ENCODE measurements around the gene SLC7A8. TPM values are rescaled to one million over a fixed set of nuclear protein-coding genes. Genes with fewer than 3 reads are reported as not detected.

SLC7A8 gene
- total and polyA plus RNA-seq, 10 of the 15 experiments (the other 5 are each of a cell fraction or from before 2014, with no cell fraction given) = 0.06 to 0.28 (median 0.21) TPM; not detected in 7

DNA sequence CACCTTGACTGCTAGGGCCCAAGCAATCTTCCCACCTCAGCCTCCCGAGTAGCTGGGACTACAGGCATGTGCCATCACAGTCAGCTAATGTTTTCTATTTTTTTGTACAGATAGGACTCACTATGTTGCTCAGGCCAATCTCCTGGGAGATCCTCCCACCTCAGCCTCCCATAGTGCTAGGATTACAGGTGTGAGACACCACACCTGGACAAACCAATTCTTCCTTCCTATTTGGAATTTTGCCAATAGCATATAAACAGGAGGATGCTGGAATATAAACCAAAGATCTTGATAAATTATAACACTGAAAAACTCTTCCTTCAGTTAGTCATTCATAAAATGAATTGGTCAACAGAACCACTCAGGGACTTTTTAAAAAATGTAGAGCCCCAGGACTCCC is 96.9 kb downstream of the SLC7A8 start:
- Histone ChIP-seq H3K4me3 (no peak overlapping the region), H3K4me2 (ENCODE audit: control insufficient read depth, insufficient read depth) (no peak overlapping the region), H3K9me3 (replicated peaks; ENCODE audit: control insufficient read depth, insufficient read depth, low read length) (no peaks in the 10 kb centered on the region), H3K79me2 (ENCODE audit: control insufficient read depth, insufficient read depth, low read length) (peaks cover 2% of the 10 kb centered on the region; the same call in 1 of the 2 replicates), H3K27ac (ENCODE audit: control insufficient read depth, insufficient read depth) (no peak overlapping the region), H4K20me1 (ENCODE audit: control insufficient read depth, insufficient read depth) (no peaks in the 10 kb centered on the region), H3K9ac (ENCODE audit: control insufficient read depth, insufficient read depth, low read length) (no peak overlapping the region), H3K4me1 (ENCODE audit: control insufficient read depth, insufficient read depth, low read length) (no peaks in the 10 kb centered on the region), H3K36me3 (ENCODE audit: control insufficient read depth in 2 of 2, insufficient read depth in 2 of 2, low read length in 1 of 2) (peaks cover 5 to 36% of the 10 kb centered on the region in 2 experiments), H2AFZ (ENCODE audit: control insufficient read depth, low read depth, low read length) (no peak overlapping the region), H3K27me3 (replicated peaks in 1 of 2; ENCODE audit: control insufficient read depth in 2 of 2, insufficient read depth in 2 of 2, low read length in 1 of 2) (no peaks in the 10 kb centered on the region)
- 100% methylated on average over 1 of the region's 1 CpG for WGBS (ENCODE audit: insufficient coverage, insufficient replicate concordance, low lambda C conversion rate, missing lambda C conversion rate)
- ChIA-PET CTCF (interaction anchor here (1.7 to 3.1 kb wide), 3 partner anchors 8 to 18 kb away, joined by 6 to 16 read pairs (median 15); partner anchors contain the start of gene ACIN1), POLR2A (interaction anchor here (1.3 kb wide), 1 partner anchor 8 kb away, joined by 6 read pairs; the partner anchor contains the start of genes ACIN1 and C14orf119), SMC1A (ENCODE audit: uncharacterized antibody, unreplicated experiment) (interaction anchor here (1.2 kb wide), 1 partner anchor 8 kb away, joined by 3 read pairs; the partner anchor contains the start of genes ACIN1 and C14orf119), RAD21 (ENCODE audit: unreplicated experiment) (no interaction called here)
- DNase-seq (ENCODE audit: low read depth, low spot score) = no peak
- no TSS peak for BruUV-seq (replicated peaks)
- no peak for ATAC-seq
- intact Hi-C loops (cut with micrococcal nuclease; ENCODE audit: unreplicated experiment) = no loop called here
- no peak for FAIRE-seq
- in situ Hi-C loops (cut with MboI) = no loop called here
- TF ChIP-seq MYB (IDR thresholded peaks at IDR 0.05; ENCODE audit: borderline replicate concordance, low read depth, low read length) (no peak), CREM (IDR thresholded peaks at IDR 0.05; ENCODE audit: low read depth) (no peak)
- TF ChIP-seq, protein P1, sequence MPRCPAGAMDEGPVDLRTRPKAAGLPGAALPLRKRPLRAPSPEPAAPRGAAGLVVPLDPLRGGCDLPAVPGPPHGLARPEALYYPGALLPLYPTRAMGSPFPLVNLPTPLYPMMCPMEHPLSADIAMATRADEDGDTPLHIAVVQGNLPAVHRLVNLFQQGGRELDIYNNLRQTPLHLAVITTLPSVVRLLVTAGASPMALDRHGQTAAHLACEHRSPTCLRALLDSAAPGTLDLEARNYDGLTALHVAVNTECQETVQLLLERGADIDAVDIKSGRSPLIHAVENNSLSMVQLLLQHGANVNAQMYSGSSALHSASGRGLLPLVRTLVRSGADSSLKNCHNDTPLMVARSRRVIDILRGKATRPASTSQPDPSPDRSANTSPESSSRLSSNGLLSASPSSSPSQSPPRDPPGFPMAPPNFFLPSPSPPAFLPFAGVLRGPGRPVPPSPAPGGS (IDR thresholded peaks at IDR 0.05; ENCODE audit: borderline replicate concordance, insufficient read depth, low read depth, low read length, poor library complexity, severe bottlenecking) = no peak

DNA sequence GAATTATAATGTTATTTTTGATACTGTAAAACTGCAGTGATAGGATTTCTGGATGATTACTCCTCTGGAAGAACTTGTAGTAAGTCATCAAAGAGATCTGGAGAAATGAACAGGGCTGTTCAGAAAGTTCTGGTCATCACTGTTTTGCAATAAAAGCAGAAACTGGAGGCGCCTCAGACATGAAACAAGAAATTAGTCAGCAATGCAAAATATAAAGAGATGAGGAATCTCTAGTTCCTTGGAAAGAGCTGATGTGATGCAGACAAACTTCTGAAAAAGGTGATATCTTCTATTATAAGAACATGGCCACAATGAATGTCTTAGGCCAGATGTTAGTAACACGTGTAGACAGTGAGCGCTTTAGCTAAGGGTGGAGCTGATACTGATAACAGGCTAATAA is 98.0 kb downstream of the SLC7A8 start:
- CTCF ChIA-PET = interaction anchor here (0.6 to 3.1 kb wide), 6 partner anchors 8 to 99 kb away, joined by 3 to 16 read pairs (median 5); partner anchors contain the start of gene ACIN1
- no peak for FAIRE-seq
- no peaks in the 10 kb centered on the region for H3K9me3 ChIP-seq (replicated peaks; ENCODE audit: control insufficient read depth, insufficient read depth, low read length)
- intact Hi-C loops (cut with micrococcal nuclease; ENCODE audit: unreplicated experiment) (no loop called here), in situ Hi-C loops (cut with MboI) (no loop called here)
- H3K36me3 ChIP-seq (ENCODE audit: control insufficient read depth in 2 of 2, insufficient read depth in 2 of 2, low read length in 1 of 2) = peaks cover 9 to 41% of the 10 kb centered on the region in 2 experiments
- H3K9ac ChIP-seq (ENCODE audit: control insufficient read depth, insufficient read depth, low read length) = no peak overlapping the region
- no peak overlapping the region for H3K4me2 ChIP-seq (ENCODE audit: control insufficient read depth, insufficient read depth)
- DNase-seq (ENCODE audit: low read depth, low spot score) = no peak
- H3K4me3 ChIP-seq = no peak overlapping the region
- H3K27ac ChIP-seq (ENCODE audit: control insufficient read depth, insufficient read depth) = no peak overlapping the region
- H3K4me1 ChIP-seq (ENCODE audit: control insufficient read depth, insufficient read depth, low read length) = no peaks in the 10 kb centered on the region
- no peaks in the 10 kb centered on the region; the same call in 1 of the 2 replicates for H3K79me2 ChIP-seq (ENCODE audit: control insufficient read depth, insufficient read depth, low read length)
- no peaks in the 10 kb centered on the region for H3K27me3 ChIP-seq (replicated peaks in 1 of 2; ENCODE audit: control insufficient read depth in 2 of 2, insufficient read depth in 2 of 2, low read length in 1 of 2)
- TF ChIP-seq CBFB (IDR thresholded peaks at IDR 0.05; ENCODE audit: low read depth) (no peak), IKZF1 (conservative IDR thresholded peaks at IDR 0.05) (no peak), CHD1 (IDR thresholded peaks at IDR 0.05; ENCODE audit: low read depth, low read length) (no peak), RB1 (IDR thresholded peaks at IDR 0.05; ENCODE audit: borderline replicate concordance) (no peak), PAX5 (IDR thresholded peaks at IDR 0.05; ENCODE audit: borderline replicate concordance, low read depth, low read length) (no peak)
- TF ChIP-seq, protein P2, sequence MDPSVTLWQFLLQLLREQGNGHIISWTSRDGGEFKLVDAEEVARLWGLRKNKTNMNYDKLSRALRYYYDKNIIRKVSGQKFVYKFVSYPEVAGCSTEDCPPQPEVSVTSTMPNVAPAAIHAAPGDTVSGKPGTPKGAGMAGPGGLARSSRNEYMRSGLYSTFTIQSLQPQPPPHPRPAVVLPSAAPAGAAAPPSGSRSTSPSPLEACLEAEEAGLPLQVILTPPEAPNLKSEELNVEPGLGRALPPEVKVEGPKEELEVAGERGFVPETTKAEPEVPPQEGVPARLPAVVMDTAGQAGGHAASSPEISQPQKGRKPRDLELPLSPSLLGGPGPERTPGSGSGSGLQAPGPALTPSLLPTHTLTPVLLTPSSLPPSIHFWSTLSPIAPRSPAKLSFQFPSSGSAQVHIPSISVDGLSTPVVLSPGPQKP (IDR thresholded peaks at IDR 0.05; ENCODE audit: low read depth, low read length) = no peak
- TF ChIP-seq, protein P3, sequence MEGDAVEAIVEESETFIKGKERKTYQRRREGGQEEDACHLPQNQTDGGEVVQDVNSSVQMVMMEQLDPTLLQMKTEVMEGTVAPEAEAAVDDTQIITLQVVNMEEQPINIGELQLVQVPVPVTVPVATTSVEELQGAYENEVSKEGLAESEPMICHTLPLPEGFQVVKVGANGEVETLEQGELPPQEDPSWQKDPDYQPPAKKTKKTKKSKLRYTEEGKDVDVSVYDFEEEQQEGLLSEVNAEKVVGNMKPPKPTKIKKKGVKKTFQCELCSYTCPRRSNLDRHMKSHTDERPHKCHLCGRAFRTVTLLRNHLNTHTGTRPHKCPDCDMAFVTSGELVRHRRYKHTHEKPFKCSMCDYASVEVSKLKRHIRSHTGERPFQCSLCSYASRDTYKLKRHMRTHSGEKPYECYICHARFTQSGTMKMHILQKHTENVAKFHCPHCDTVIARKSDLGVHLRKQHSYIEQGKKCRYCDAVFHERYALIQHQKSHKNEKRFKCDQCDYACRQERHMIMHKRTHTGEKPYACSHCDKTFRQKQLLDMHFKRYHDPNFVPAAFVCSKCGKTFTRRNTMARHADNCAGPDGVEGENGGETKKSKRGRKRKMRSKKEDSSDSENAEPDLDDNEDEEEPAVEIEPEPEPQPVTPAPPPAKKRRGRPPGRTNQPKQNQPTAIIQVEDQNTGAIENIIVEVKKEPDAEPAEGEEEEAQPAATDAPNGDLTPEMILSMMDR (IDR thresholded peaks at IDR 0.05 in 2 of 3, conservative IDR thresholded peaks at IDR 0.05 in 1 of 3; ENCODE audit: control insufficient read depth in 2 of 3, extremely low read depth in 1 of 3, insufficient read depth in 1 of 3, low read depth in 3 of 3, low read length in 3 of 3) = no peak
- TF ChIP-seq, protein P4, sequence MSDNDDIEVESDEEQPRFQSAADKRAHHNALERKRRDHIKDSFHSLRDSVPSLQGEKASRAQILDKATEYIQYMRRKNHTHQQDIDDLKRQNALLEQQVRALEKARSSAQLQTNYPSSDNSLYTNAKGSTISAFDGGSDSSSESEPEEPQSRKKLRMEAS (IDR thresholded peaks at IDR 0.05; ENCODE audit: low read depth, low read length) = no peak
- no TSS peak for BruUV-seq (replicated peaks)
- POLR2A ChIA-PET = interaction anchor here (0.6 to 1.3 kb wide), 2 partner anchors 9 to 93 kb away, joined by 6 to 7 read pairs; partner anchors contain the start of genes ACIN1 and C14orf119
- no peak overlapping the region for H2AFZ ChIP-seq (ENCODE audit: control insufficient read depth, low read depth, low read length)
- H4K20me1 ChIP-seq (ENCODE audit: control insufficient read depth, insufficient read depth) = no peaks in the 10 kb centered on the region
- RAD21 ChIA-PET (ENCODE audit: unreplicated experiment) = no interaction called here
- WGBS (ENCODE audit: insufficient coverage, insufficient replicate concordance, low lambda C conversion rate, missing lambda C conversion rate) = 35% methylated on average over 3 of the region's 3 CpGs
- SMC1A ChIA-PET (ENCODE audit: uncharacterized antibody, unreplicated experiment) = interaction anchor here (0.6 to 1.3 kb wide), 4 partner anchors 9 to 17 kb away, joined by 3 to 4 read pairs (median 3); partner anchors contain the start of genes ACIN1 and C14orf119
- ATAC-seq = no peak

All from GM12878 (cell line).